Cortex of kidney (tissue), 1 donor: ENCODE results near the gene NR1I3.
A peak's percentile ranks its signal among the peaks of the same experiment; 100 is the strongest.

Source experiments
- DNase-seq: peaks from one replicate; lab custom pipeline; 2025; lab: John Stamatoyannopoulos, UW

The NR1I3 gene

DNA sequence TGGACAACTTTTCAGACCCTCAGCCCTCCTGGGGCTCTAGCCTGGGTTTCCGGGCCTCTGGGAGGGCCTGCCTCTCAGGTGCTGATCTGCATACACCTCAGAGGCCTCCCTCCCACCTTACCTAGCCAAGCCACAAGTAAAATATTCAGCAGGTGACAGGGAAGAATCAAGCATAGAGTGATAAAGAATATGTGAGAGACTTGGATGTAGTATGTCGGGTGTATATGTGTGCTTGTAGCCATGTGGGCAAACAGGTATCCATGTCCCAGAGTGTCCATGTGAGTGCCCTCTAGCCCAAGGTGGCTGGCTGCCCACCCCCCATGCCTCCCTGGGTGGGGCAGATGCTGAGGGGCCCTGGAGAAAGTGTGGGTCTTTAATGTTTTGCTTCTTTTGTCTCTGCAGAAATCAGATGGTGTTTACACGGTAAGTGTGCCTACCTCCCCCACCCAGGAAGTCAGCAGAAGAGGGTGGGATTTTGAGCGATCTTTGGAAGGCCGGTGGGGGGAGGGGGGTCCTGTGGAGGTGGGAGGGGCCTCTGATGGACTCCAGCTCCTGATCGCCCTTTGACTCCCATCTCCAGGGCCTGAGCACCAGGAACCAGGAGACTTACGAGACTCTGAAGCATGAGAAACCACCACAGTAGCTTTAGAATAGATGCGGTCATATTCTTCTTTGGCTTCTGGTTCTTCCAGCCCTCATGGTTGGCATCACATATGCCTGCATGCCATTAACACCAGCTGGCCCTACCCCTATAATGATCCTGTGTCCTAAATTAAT is 19.5 kb downstream of the NR1I3 start:
- no peak for DNase-seq

DNA sequence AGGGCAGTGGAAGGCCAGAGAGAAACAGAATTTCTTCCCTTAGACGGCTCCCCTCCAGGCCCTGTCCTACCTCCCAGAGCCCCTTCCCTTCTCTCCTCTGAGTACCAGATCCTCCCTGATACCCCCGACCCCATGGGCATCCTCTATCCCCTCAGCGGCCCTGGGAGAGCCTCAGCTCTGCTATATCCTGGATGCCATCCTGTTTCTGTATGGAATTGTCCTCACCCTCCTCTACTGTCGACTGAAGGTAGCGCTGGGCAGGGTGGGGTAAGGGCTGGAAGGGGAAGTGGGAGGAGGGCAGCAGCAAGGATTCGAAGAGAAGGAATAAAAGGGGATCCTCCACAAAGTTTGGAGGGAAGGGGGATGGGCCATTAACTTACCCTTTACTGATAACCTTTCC is 20.2 kb downstream of the NR1I3 start:
- DNase-seq, result no peak

DNA sequence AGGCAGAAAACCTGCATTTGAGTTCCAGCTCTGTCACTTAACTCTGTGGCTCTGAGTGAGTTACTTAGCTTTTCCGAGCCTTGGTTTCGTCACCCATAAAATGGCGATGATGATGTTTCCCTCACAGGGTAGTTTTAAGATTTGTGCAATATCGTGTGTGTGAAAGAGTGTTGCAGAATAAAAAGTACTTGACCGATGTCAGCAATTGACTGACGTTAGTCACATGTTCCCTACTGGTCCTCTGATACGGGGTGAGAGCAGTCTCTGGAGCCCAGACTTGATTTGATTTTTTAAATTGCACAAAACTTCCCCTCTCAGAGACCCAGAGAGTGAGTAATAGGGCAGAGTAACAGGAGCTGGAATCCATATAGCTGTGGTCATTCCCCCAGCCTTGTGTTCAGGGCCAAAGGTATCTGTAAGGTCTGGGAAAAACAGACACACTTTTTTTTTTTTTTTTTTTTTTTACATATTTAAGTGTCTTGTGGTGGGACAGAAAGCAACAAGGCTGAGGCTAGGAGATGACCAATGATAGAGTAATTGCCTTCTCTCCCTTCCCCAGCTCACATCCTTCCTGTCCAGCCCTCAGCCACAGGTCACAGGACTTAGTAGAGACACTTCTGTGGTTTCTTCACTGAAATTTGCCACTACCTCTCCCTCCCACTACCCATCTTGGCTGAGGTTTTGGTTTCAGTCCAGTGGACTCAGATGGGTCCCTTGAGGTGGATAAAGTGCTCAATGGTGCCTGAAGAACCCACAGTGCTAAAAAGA is 20.9 kb downstream of the NR1I3 start:
- no peak for DNase-seq

DNA sequence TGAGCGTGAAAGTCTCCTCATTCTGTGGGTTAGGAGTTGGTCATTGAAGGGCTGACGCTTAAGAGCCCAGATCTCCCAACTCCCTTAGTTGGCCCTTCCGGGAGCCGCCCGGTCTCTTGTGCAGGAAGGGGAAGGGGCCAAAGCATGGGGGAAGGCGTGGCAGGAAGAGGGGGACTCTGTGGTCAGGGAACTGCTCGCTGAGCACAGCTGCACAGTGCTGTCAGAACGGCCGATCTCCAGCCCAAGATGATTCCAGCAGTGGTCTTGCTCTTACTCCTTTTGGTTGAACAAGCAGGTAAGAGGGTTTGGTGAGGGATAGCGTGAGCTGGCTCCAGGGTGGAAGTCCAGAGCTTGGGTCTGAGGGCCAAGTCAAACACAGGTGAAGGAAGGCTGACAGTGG is 22.9 kb downstream of the NR1I3 start, which contains the start of gene FCER1G:
Gene FCER1G (plus strand): TSS at position 220 of the 400 bp plus-strand sequence. CDS start 27 bp downstream, at position 247.
- DNase-seq, result no peak

DNA sequence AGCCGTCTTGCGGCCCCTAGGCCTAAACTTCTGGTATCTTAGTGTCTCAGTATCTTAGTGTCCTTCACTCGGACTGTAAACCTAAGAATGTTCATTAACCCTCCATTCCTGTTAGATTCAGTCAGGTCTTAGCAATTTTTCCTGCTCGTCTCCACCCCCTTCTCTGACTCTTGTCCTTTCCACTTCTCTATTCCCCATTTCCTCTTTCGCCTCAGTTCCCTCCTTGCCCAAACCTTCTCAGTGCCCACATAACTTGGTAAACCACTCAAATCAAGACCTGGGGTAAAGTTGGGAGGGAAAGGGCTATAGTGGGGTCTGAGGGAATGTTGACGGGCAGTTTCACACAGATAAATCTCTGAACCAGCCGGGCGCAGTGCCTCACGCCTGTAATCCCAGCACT is 23.6 kb downstream of the NR1I3 start:
- no peak for DNase-seq

DNA sequence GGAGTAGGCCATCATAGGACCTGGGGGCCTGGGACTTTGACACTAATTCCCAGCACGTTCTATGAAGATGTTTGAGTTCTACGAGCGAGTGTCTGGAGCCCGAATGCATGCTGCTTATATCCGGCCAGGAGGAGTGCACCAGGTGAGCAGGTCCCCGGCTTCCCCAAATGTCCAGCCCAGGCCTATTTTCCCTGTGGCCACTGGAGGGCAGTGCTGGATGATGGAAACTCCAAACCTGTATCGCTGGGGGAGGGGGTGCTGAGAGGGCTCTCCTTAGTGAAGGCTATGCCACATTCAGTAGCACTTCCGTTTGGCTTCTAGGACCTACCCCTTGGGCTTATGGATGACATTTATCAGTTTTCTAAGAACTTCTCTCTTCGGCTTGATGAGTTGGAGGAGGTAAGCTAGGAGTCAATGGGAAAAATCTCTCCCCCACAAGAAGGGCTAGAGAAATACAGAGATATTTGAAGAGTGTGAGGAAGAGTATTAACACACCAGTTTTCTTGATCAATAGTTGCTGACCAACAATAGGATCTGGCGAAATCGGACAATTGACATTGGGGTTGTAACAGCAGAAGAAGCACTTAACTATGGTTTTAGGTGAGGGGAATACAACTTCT is 28.1 kb downstream of the NR1I3 start:
- DNase-seq, result no peak

DNA sequence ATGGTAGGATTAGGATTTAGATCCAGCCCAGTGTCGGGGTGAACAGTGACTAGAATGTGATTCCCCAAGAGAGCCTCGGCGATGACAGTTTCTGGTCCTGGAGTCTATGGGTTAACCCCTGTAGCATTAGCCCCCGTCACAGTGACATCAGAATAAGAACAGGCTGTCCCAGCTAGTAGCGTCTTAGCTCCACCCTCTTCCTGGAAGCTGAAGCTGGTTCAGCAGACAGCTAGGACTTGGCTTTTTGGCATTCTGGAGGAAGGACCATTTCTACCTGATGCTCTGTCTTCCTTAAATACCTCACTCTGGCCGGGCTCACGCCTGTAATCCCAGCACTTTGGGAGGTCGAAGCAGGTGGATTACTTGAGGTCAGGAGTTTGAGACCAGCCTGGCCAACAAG is 30.8 kb downstream of the NR1I3 start:
- no peak for DNase-seq

DNA sequence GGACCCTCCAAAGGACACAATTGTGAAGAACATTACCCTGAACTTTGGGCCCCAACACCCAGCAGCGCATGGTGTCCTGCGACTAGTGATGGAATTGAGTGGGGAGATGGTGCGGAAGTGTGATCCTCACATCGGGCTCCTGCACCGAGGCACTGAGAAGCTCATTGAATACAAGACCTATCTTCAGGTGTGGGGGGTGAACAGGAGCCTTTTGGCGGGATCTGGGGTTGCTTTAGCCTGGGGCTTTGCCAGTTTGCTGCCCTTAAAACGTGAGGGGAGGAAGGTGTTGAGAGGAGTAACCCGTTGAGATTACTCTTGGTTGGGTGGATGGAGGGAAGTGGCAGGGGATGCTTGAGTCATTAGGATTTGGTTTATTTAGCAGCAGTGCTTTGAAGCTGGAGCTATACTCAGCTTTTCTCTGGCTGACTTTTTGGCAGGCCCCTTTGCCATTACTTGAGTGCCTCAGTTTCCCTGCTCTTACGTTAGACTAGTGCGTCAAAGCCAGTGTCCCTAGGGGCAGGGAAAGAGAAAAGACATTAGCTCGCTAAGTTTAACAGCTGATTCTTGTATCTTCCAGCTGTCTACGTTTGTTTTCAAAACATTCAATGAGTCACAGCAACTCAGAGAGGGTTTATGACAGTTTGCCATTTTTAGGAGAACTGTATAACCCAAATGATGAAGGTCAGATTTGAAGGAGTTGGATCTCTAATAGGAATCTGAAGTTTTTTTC is 31.4 kb downstream of the NR1I3 start:
- DNase-seq, result no peak

DNA sequence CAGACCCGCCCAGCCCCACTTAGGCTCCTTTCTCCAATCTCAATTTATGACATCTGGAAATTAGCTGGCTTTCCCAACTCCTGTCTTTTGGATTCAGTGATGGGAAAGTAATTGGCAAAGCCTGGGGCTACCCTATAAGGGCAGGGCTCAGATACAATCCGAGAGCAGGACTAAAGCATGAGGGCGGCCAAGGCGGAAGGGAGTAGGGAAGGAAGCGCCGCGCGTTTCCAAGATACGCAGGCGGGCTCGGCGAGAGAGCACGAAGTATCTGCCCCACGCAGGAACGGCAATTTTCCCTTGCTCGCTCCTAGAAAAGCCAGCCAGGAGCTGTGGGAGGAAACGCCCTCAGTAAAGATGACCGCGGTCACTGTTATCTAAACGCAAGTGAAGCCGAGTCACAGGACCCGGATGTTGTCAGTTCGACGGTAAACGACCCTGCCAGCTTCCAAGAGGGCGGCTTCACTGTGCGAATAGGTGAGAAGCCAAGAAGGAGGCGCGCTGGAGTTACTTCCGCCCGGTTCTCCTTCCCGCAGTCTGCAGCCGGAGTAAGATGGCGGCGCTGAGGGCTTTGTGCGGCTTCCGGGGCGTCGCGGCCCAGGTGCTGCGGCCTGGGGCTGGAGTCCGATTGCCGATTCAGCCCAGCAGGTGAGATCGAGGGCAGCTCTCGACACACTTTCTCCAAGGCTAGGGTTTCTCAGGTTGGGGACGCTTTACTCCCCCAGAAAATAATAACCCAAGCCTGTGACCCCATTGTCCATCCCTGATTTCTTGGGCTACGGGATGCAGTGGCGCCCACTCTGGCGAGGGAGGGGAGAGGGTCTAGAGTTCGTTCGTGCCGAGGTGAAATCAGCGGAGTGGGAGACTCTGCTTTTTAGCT is 35.9 kb downstream of the NR1I3 start, which contains the start of gene NDUFS2:
Gene NDUFS2 (plus strand): TSS at position 532 of the 877 bp plus-strand sequence. CDS start 19 bp downstream, at position 551.
- DNase-seq, result peak; percentile 25

DNA sequence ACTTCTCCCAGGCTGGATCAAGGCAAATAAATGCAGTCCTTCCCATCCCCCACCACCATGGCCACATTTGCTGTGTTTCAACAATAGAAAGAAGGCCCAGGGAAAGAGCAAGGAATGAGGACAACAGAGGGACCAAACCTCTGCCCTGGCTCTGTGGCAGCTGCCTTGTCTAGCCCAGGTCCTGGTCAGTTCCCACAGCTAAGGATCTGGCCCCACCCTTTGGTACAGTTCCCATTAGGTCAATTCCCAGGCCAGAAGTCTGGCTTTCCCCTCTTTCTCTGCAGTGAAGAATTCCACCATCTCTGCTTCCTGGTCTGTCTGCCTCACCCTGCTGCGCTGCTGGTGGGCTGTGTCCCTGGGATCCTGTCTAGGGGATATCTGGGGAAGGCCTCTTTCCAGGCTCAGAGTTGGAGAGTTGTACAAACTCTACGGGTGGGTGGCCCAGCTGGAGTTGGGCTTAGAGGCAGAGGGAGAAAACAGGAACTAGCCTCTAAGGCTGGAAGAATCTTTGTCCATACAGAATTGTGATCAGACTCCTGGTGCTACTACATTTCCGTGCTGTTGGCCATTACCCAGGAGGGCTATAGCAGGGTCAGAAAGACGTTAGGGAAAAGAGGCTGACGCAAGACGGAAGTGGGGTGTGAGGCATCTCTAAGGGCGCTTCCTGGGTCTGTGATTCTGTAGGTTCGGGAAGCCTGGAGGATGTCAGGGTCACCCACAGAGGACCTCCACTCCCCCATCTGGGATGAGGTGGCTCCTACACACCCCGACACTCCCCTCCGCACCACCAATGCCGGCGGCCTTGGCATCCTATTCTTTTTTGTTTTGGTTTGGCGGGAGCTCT is 36.8 kb downstream of the NR1I3 start:
- DNase-seq, result no peak

DNA sequence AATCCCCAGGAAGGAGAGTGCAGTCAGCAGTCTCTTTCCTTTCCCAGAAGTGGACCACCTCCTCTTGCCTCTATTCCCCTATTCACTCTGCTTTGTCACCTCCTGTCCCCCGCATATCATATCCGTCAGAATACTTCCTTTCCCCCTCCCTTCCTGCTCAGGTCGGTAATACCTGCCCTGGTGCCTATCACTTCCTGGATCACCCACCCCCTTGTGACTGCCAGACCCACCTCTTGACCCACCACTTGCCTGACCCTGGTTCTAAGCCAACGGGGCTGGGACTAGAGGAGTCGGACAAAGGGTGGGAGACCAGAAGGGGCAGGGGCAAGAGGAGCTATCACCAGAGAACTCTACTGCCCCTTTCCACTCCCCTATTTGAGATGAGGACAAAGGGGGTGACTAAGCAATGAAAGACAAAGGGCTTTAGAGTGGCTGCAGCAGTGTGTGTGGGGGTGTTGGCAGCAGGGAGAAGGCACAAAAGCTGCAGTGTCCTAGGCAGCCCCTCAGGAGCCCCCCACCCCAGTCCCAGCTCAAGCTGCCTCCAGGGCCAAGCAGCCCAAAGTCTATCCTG is 37.5 kb downstream of the NR1I3 start:
- DNase-seq, result no peak

DNA sequence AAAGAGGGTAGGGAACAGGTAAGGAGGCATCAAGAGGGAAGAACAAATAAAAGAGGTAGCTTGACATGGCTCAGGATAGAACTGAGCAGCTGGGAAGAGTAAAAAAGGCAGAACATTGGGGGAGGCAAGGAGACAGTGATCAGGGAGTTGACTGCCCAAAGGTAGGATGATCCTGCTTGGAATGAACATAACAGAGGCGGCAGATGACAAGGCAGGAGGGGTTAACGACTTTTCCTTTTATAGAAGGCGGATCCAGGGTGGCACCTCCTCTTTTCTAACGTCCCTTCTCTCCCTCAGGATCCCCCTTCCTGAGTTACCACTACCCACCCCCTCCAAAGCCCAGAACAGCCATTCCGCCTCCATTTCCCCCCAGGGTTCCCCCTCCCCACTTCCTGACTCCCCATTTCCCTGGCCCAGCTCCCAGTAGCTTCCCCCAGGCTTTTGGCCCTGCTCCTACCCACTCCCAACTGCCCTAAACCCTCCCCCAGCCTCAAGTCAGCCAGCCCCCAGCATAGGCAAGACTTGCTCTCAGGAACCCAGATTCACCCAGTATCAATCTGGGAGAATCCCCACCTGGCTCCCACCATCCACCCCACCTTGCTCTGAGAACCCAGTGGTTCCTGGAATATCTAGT is 38.4 kb downstream of the NR1I3 start:
- DNase-seq, result no peak

DNA sequence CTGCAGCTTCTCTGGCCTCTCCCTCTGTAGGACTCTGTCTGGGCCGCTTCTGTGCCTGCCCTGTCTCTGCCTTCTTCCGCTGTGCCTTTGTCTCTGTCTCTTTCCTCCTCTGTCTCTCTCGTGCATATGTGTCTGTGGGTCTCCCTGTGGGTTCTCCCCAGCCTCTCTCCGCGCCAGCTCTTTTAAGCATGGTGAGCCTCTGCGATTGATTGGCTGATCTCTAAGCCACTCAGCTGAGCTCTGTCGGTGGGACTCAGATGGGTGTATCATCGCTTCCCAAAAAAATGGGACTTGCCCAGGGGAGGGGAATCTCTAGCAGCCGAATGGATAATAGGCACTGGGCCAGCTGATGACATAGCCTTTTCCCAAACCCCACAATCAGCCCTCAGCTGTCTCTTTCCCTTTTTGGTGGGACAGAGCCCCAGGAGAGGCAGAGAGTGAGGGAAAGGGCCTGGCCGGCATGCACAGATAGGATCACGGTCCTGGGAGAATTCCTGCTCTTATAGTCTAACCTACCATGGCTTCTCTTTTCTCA is 39.0 kb downstream of the NR1I3 start, which contains the start of gene ADAMTS4:
Gene ADAMTS4 (minus strand): TSS at position 158 of the 535 bp plus-strand sequence. CDS start 427 bp downstream, outside the sequence.
- DNase-seq, result no peak

DNA sequence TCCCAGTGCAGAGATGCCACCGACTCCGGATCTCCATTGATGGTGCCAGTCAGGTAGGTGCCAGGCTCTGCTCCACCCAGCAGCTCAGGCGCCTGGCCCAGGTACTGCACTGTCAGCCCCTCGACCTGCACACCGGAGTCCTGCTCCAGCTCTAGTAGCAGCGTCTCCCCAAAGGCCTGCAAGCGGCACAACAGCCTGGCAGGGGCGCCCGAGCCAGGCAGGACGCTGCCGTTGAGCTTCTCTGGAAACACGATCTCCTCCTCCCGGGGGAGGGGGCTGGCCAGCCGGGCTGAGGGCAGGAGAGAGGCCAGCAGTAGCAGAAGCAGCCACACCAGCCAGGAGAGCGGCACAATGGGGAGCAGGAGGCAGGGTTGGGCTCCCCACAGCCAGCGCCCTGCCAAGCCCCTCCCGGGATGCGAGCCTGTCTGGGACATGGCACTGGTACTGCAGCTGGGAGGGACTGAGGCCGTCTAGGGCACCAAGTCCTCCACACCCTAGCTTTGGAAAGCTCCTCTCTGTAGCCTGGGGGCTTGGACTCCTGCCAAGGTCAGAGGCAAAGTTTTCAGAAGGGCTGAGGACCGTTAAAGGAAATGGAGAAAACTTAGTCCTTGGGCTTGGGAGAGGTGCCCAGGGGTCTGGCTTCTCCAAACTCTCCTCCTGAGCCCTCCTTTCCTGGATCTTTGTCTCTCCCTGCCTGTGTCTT is 39.7 kb downstream of the NR1I3 start:
- DNase-seq, result no peak

DNA sequence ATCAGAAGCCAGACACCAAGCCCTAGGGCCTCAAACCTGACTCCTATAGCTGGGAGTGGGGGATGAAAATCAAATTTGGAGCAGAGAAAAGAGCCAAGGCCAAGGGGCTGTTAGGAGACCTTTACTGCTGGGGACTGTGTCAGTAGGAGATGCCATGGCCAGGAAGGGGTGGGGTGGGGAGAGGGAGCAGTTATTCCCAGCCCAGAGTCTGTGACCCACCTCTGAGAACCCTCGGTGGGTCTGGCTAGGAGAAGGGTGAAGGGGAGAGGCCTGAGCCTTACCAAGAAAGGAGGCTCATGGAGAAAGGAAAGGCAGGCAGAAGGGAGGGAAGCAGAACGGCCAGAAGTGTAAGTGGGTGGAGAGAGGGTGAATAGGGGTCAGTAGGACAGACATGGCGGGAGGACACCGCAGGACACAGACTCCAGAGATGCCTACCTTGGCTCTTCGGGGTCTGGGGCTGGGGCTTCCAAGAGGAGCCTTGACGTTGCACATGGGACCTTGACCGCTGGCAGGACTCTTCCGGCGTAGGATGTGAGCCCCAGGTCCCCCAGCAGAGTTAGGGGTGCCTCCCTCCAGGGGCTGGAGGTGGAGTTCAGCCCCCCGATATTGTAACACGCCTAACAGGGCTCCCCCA is 40.3 kb downstream of the NR1I3 start:
- DNase-seq, result no peak

DNA sequence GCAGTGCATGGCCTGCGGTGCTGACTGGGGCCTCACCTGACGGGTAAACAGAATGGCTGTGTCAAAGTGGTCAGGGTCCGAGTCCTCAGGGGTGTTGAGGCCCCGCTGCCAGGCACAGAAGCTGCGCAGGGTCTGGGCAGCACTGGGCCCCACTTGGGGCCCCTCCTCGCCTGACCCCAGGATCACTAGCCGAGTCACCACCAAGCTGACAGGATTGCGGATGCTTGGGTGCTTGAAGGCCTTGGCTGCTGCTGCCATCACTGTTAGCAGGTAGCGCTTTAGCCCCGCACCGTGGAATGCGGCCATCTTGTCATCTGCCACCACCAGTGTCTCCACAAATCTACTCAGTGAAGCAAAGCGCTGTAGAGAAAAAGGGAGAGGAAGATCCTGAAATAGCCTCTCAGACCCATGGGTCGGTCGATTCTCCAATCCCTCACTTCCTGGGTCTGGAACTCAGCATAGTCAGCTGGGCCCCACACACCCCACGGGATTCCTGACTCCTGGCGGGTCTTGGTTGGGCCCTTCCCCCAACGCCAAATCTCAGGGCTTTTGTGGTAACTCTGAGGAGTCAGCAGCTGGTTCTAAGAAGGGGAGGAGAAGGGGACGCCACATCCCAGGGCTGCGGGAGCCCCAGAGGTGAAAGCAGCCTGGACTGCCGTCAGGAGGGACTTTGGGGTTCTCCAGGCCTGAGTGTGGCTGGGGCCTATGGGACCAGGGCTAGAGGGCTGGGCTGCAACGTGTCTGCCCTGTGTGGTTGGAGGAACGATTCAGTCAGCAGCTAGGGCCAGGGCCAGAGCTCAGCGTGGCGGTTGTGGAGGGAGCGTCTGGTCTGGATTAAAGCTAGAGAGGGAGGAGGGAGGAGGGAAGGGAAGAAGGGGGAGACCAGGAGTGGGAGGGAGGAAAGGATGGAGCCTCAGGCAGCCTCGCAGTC is 41.2 kb downstream of the NR1I3 start:
- DNase-seq, result no peak

DNA sequence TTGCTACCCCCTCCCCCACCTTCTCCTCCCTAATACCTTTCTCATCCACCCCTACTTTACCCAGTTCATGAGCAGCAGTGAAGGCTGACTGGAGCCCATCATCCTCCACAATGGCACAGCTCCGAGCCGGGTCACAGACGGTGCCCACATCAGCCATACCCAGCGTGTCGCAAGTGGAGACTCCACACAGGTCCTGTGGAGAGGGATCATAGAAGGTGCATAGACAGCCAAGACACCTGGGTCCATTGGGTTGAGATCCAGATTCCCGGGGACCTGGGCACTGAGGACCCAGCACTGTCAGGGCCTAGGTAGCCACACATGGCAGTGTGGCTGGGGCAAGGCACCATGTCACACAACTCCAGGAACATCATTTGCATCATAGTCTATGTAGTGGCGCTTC is 41.9 kb downstream of the NR1I3 start:
- DNase-seq, result no peak
